ENCODE data around the gene GOLIM4. TPM values are rescaled to one million over a fixed set of nuclear protein-coding genes. Genes with fewer than 3 reads are reported as not detected.

GOLIM4 gene
- total and polyA plus RNA-seq, 8 donors = 5.6 to 17.6 (median 9.1) TPM

- Histone ChIP-seq H3K36me3 (no peaks in the 10 kb centered on the region), H3K27me3 (no peaks in the 10 kb centered on the region), H3K27ac (peak overlapping the region in 2 of 4 donors; percentile 24 to 28), H3K9me3 (no peaks in the 10 kb centered on the region), H3K4me1 (peaks cover 0 to 13% (median 5%) of the 10 kb centered on the region in 3 donors), H3K4me3 (no peak overlapping the region)
- no peak for TF ChIP-seq CTCF (IDR thresholded peaks at IDR 0.05)
- DNase-seq (no peak), FAIRE-seq (no peak), ATAC-seq (peak in 3 of 4 donors; percentile 4 to 18 (median 6))
- intact Hi-C loops (cut with DNase I) = loop anchor here in 2 of 3 donors (5.0 to 10.0 kb wide), 2 partner anchors 114 to 116 kb away; no protein-coding TSS in a partner anchor
- 78 to 83% methylated on average over 5 of the region's 5 CpGs for WGBS, 2 donors
Measured at GRCh38 chr3:168048414-168049330, 47.1 kb downstream of the GOLIM4 start.

GRCh38 chr3:168047936-168048335 is 47.8 kb downstream of the GOLIM4 start:
- no peak for FAIRE-seq
- intact Hi-C loops (cut with DNase I) = loop anchor here in 2 of 3 donors (5.0 to 10.0 kb wide), 2 partner anchors 114 to 117 kb away; no protein-coding TSS in a partner anchor

GRCh38 chr3:168047190-168047795 is 48.4 kb downstream of the GOLIM4 start:
- ATAC-seq (peak; percentile 76 to 96 (median 92)), FAIRE-seq (peak; percentile 97), DNase-seq (peak in 1 of 6 donors; percentile 21)
- no peak overlapping the region for H3K4me3 ChIP-seq
- 68 to 73% methylated on average over 1 of the region's 1 CpG for WGBS, 2 donors
- peaks cover 0 to 5% (median 0%) of the 10 kb centered on the region in 3 donors for H3K36me3 ChIP-seq
- H3K27me3 ChIP-seq = no peaks in the 10 kb centered on the region
- peak in 3 of 4 donors; percentile 59 to 75 (median 67) for TF ChIP-seq CTCF (IDR thresholded peaks at IDR 0.05)
- H3K27ac ChIP-seq = no peak overlapping the region
- H3K4me1 ChIP-seq = peaks cover 0 to 7% (median 5%) of the 10 kb centered on the region in 3 donors
- no peaks in the 10 kb centered on the region for H3K9me3 ChIP-seq
- intact Hi-C loops (cut with DNase I) = loop anchor here in 2 of 3 donors (5.0 to 10.0 kb wide), 2 partner anchors 115 to 118 kb away; no protein-coding TSS in a partner anchor

More at GRCh38 chr3:168047936-168048335, 47.8 kb downstream of the GOLIM4 start:
- H3K4me1 ChIP-seq = peaks cover 0 to 13% (median 5%) of the 10 kb centered on the region in 3 donors
- H3K27me3 ChIP-seq = no peaks in the 10 kb centered on the region
- ATAC-seq (no peak), DNase-seq (no peak)
- no peak for TF ChIP-seq CTCF (IDR thresholded peaks at IDR 0.05)
- no peak overlapping the region for H3K4me3 ChIP-seq
- 71 to 72% methylated on average over 3 of the region's 3 CpGs for WGBS, 2 donors
- H3K36me3 ChIP-seq = no peaks in the 10 kb centered on the region
- H3K9me3 ChIP-seq = no peaks in the 10 kb centered on the region
- no peak overlapping the region for H3K27ac ChIP-seq

- Histone ChIP-seq H3K4me1 (peaks cover 0 to 3% (median 3%) of the 10 kb centered on the region in 3 donors), H3K27ac (no peak overlapping the region), H3K27me3 (no peaks in the 10 kb centered on the region), H3K4me3 (no peak overlapping the region), H3K36me3 (peaks cover 0 to 5% (median 0%) of the 10 kb centered on the region in 3 donors), H3K9me3 (no peaks in the 10 kb centered on the region)
- ATAC-seq = no peak
- no peak for DNase-seq
- no peak for TF ChIP-seq CTCF (IDR thresholded peaks at IDR 0.05)
- WGBS, 2 donors = 71 to 85% methylated on average over 6 of the region's 6 CpGs
- FAIRE-seq = no peak
- intact Hi-C loops (cut with DNase I) = loop anchor here in 1 of 3 donors (10.0 kb wide), 1 partner anchor 121 kb away; no protein-coding TSS in a partner anchor
Measured at GRCh38 chr3:168044049-168044448, 51.7 kb downstream of the GOLIM4 start.

All from pancreas (tissue), 10 donors.